Nephron progenitor cell (in vitro differentiated cells): ENCODE data around the gene RAB6D.
A peak's percentile ranks its signal among the peaks of the same experiment; 100 is the strongest.
"Not testable (repeated sequence)": the region's sequence is repeated elsewhere in the genome, so short reads cannot be mapped to it uniquely, and the experiment has no call there.

Experiments used
- DNase-seq: peaks from one replicate; pipeline ENCODE4 v3.0.0; 2021
- H3K27ac Mint-ChIP-seq: 2 replicates; pipeline ENCODE4 v1.8.0; 2021; ENCODE audit warnings: mild to moderate bottlenecking, moderate library complexity, mixed read lengths
- H3K27me3 Mint-ChIP-seq: 2 replicates; pipeline ENCODE4 v1.8.0; 2021; ENCODE audit warnings: mild to moderate bottlenecking, low read depth, mixed read lengths; ENCODE audit not compliant: poor library complexity
- H3K36me3 Mint-ChIP-seq: 2 replicates; pipeline ENCODE4 v1.8.0; 2021; ENCODE audit warnings: low read depth, mixed read lengths
- H3K4me1 Mint-ChIP-seq: 2 replicates; pipeline ENCODE4 v1.8.0; 2021; ENCODE audit warnings: mixed read lengths
- H3K4me3 Mint-ChIP-seq: 2 replicates; pipeline ENCODE4 v1.8.0; 2021; ENCODE audit warnings: mild to moderate bottlenecking, moderate library complexity, mixed read lengths
- H3K9me3 Mint-ChIP-seq: 2 replicates; pipeline ENCODE4 v1.8.0; 2021; ENCODE audit warnings: mild to moderate bottlenecking, moderate library complexity, mixed read lengths
- CTCF ChIP-seq: fragments of 200-600 bp; sonication (generic); IDR thresholded peaks from 2 replicates; pipeline ENCODE4 v1.5.0; 2021; ENCODE audit warnings: antibody characterized with exemption

RAB6D gene

GRCh38 chr2:131402320-131403039 lies 38.5 kb upstream of the RAB6D start:
- Mint-ChIP-seq H3K27me3 (peaks cover 41% of the 10 kb centered on the region), H3K36me3 (no peaks in the 10 kb centered on the region), H3K27ac (no peak overlapping the region), H3K4me1 (no peaks in the 10 kb centered on the region), H3K4me3 (no peak overlapping the region), H3K9me3 (no peaks in the 10 kb centered on the region)
- TF ChIP-seq CTCF: no peak
- DNase-seq: no peak

- TF ChIP-seq CTCF: no peak
- Mint-ChIP-seq H3K27me3 (peaks cover 42% of the 10 kb centered on the region), H3K4me3 (no peak overlapping the region), H3K9me3 (no peaks in the 10 kb centered on the region), H3K36me3 (no peaks in the 10 kb centered on the region), H3K27ac (no peak overlapping the region), H3K4me1 (no peaks in the 10 kb centered on the region)
- DNase-seq: no peak
These were observed 36.9 kb upstream of the RAB6D start for GRCh38 chr2:131400849-131401248.

GRCh38 chr2:131400441-131400840 lies 36.5 kb upstream of the RAB6D start:
- not testable (repeated sequence) for H3K4me1 Mint-ChIP-seq, H3K27ac Mint-ChIP-seq, H3K4me3 Mint-ChIP-seq, DNase-seq, H3K9me3 Mint-ChIP-seq, H3K36me3 Mint-ChIP-seq
- peaks cover 41% of the 10 kb centered on the region for H3K27me3 Mint-ChIP-seq

- H3K4me1 Mint-ChIP-seq, H3K4me3 Mint-ChIP-seq, H3K9me3 Mint-ChIP-seq, H3K27ac Mint-ChIP-seq, DNase-seq, H3K36me3 Mint-ChIP-seq: not testable (repeated sequence)
- peaks cover 60% of the 10 kb centered on the region for H3K27me3 Mint-ChIP-seq
These were observed 32.2 kb upstream of the RAB6D start for GRCh38 chr2:131396209-131396608.

- peak; percentile 37 for DNase-seq
- H3K36me3 Mint-ChIP-seq, H3K9me3 Mint-ChIP-seq, H3K4me1 Mint-ChIP-seq, H3K27ac Mint-ChIP-seq: not testable (repeated sequence)
- Mint-ChIP-seq H3K4me3 (peak overlapping the region; percentile 77), H3K27me3 (peaks cover 50% of the 10 kb centered on the region)
These were observed 31.2 kb upstream of the RAB6D start for GRCh38 chr2:131395024-131395645.

- no peaks in the 10 kb centered on the region for H3K9me3 Mint-ChIP-seq
- TF ChIP-seq CTCF: no peak
- peaks cover 48% of the 10 kb centered on the region for H3K27me3 Mint-ChIP-seq
- H3K4me3 Mint-ChIP-seq: peak overlapping the region; percentile 80
- H3K4me1 Mint-ChIP-seq: peaks cover 8% of the 10 kb centered on the region
- H3K27ac Mint-ChIP-seq: no peak overlapping the region
- H3K36me3 Mint-ChIP-seq: no peaks in the 10 kb centered on the region
- peak; percentile 59 for DNase-seq
These were observed 30.4 kb upstream of the RAB6D start for GRCh38 chr2:131394147-131394931.

GRCh38 chr2:131391953-131392352 lies 28.0 kb upstream of the RAB6D start:
- H3K9me3 Mint-ChIP-seq, DNase-seq: not testable (repeated sequence)
- H3K27me3 Mint-ChIP-seq: peaks cover 42% of the 10 kb centered on the region

GRCh38 chr2:131391471-131391870 lies 27.5 kb upstream of the RAB6D start:
- H3K4me3 Mint-ChIP-seq, H3K9me3 Mint-ChIP-seq, H3K27ac Mint-ChIP-seq, DNase-seq, H3K36me3 Mint-ChIP-seq, H3K4me1 Mint-ChIP-seq: not testable (repeated sequence)
- H3K27me3 Mint-ChIP-seq: peaks cover 44% of the 10 kb centered on the region

More at GRCh38 chr2:131391953-131392352, 28.0 kb upstream of the RAB6D start:
- H3K4me3 Mint-ChIP-seq, H3K36me3 Mint-ChIP-seq, H3K4me1 Mint-ChIP-seq, H3K27ac Mint-ChIP-seq: not testable (repeated sequence)

GRCh38 chr2:131390495-131391130 lies 26.6 kb upstream of the RAB6D start:
- H3K36me3 Mint-ChIP-seq, H3K4me3 Mint-ChIP-seq, DNase-seq, H3K4me1 Mint-ChIP-seq, H3K27ac Mint-ChIP-seq, H3K9me3 Mint-ChIP-seq: not testable (repeated sequence)
- H3K27me3 Mint-ChIP-seq: peaks cover 44% of the 10 kb centered on the region
